ENCODE measurements around the gene CACNG5. TPM values are rescaled to one million over a fixed set of nuclear protein-coding genes. Genes with fewer than 3 reads are reported as not detected.

Gene CACNG5
- total RNA-seq, 1 donor = not detected

- no peak for DNase-seq (ENCODE audit: low read depth)
- TF ChIP-seq, protein P1, sequence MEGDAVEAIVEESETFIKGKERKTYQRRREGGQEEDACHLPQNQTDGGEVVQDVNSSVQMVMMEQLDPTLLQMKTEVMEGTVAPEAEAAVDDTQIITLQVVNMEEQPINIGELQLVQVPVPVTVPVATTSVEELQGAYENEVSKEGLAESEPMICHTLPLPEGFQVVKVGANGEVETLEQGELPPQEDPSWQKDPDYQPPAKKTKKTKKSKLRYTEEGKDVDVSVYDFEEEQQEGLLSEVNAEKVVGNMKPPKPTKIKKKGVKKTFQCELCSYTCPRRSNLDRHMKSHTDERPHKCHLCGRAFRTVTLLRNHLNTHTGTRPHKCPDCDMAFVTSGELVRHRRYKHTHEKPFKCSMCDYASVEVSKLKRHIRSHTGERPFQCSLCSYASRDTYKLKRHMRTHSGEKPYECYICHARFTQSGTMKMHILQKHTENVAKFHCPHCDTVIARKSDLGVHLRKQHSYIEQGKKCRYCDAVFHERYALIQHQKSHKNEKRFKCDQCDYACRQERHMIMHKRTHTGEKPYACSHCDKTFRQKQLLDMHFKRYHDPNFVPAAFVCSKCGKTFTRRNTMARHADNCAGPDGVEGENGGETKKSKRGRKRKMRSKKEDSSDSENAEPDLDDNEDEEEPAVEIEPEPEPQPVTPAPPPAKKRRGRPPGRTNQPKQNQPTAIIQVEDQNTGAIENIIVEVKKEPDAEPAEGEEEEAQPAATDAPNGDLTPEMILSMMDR (IDR thresholded peaks at IDR 0.05; ENCODE audit: insufficient read depth, low read length) = no peak
- H3K4me3 ChIP-seq (ENCODE audit: low read depth, low read length) = no peak overlapping the region
Measured at GRCh38 chr17:66837885-66838665, 3.2 kb downstream of the CACNG5 start.

DNA sequence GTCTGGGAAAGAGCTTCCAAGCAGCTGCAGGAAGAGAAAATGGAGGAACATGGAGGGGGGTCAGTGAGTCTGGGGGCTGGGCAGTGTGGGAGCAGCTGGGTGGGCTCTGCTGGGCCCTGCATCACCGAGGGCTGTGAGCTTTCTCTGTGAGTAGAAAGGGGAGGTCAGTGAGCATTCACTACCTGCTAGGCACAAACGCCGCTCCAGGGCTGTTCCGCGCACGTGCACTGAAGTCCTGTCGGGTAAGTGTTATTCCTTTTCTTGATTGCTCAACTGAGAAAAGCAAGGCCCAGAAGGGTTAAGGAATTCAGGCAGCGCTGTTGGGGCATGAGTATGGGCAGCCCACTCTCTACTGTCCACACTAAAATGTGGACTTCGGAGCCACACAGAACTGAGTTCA is 4.7 kb downstream of the CACNG5 start:
- TF ChIP-seq, protein P1 (IDR thresholded peaks at IDR 0.05; ENCODE audit: insufficient read depth, low read length) = no peak
- H3K4me3 ChIP-seq (ENCODE audit: low read depth, low read length) = no peak overlapping the region

GRCh38 chr17:66840061-66840460 is 5.1 kb downstream of the CACNG5 start:
- no peak overlapping the region for H3K4me3 ChIP-seq (ENCODE audit: low read depth, low read length)
- TF ChIP-seq, protein P1 (IDR thresholded peaks at IDR 0.05; ENCODE audit: insufficient read depth, low read length) = no peak
- no peak for DNase-seq (ENCODE audit: low read depth)

More for the DNA sequence above, 4.7 kb downstream of the CACNG5 start:
- no peak for DNase-seq (ENCODE audit: low read depth)

- no peak for DNase-seq (ENCODE audit: low read depth)
- no peak overlapping the region for H3K4me3 ChIP-seq (ENCODE audit: low read depth, low read length)
- TF ChIP-seq, protein P1 (IDR thresholded peaks at IDR 0.05; ENCODE audit: insufficient read depth, low read length) = no peak
Measured at GRCh38 chr17:66841328-66841727, 6.4 kb downstream of the CACNG5 start.

- no peak overlapping the region for H3K4me3 ChIP-seq (ENCODE audit: low read depth, low read length)
- DNase-seq (ENCODE audit: low read depth) = no peak
- TF ChIP-seq, protein P1 (IDR thresholded peaks at IDR 0.05; ENCODE audit: insufficient read depth, low read length) = no peak
Measured at GRCh38 chr17:66841744-66842143, 6.8 kb downstream of the CACNG5 start.

DNA sequence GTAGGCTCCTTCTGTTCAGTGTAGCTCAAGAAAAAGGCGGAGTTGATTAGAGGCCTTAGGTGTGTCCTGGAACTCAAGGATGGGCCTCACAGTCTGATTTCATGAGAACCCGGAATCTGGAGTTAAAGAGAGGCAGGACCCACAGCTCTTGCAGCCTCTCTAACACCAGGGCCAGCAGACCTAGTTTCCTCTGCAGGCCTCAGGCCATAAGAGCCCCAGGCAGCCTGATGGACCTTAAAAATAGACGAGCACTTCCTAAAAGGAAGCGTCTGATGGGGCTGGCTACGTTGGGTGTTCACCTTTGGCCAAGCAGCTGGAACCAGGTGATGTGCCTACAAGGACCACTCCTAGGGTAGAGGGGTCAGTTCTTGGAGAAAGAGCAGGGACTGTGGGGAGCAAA is 7.6 kb downstream of the CACNG5 start:
- H3K4me3 ChIP-seq (ENCODE audit: low read depth, low read length) = no peak overlapping the region
- TF ChIP-seq, protein P1 (IDR thresholded peaks at IDR 0.05; ENCODE audit: insufficient read depth, low read length) = no peak
- no peak for DNase-seq (ENCODE audit: low read depth)

Measured in fibroblast of the aortic adventitia (primary cell).